HepG2 (cell line): Measurements from ENCODE around the gene SRGAP3. TPM values are rescaled to one million over a fixed set of nuclear protein-coding genes. Genes with fewer than 3 reads are reported as not detected.

Experiments
- ATAC-seq: fragments of 200-7000 bp; cut with Tn5 transposase; 3 replicates; pipeline ENCODE4 v1.9.1; 2020; ENCODE audit warnings: mild to moderate bottlenecking, moderate library complexity
- BruUV-seq: library from RNA; stranded (reverse); fragments of 400-500 nt; replicated peaks from 2 replicates; lab custom pipeline; 2021; lab: Mats Ljungman, UMichigan
- CTCF ChIA-PET: fragments of 300-600 bp; formaldehyde crosslinking; extraction: SDS; loops from one replicate; lab custom pipeline; 2021; ENCODE audit warnings: low total read pairs, inconsistent platforms, low intra/inter-chr PET ratio; lab: Yijun Ruan, JAX
- POLR2A ChIA-PET: fragments of 350-600 bp; sonication (Branson Sonifier 250); formaldehyde crosslinking; loops from one replicate; lab custom pipeline; 2020; ENCODE audit warnings: antibody characterized with exemption, inconsistent platforms; lab: Yijun Ruan, JAX
- DNase-seq: peaks from one replicate; pipeline ENCODE4 v3.0.0-alpha.2; 2015; ENCODE audit warnings: low spot score
- FAIRE-seq: peaks from 3 replicates; lab custom pipeline; 2011; peaks lifted over from hg19 to GRCh38; lab: Jason Lieb, UNC
- H2AFZ ChIP-seq: one replicate; pipeline ENCODE4 v1.6.1; 2011; ENCODE audit warnings: low read length, inconsistent platforms
- H3K27ac ChIP-seq: fragments of 300-600 bp; 3 replicates; pipeline ENCODE4 v1.8.0; 2011; ENCODE audit warnings: mixed run types, mild to moderate bottlenecking, mixed read lengths, low read length, inconsistent platforms; ENCODE audit not compliant: insufficient read depth; ENCODE audit errors: extremely low read length
- H3K27me3 ChIP-seq, 2 experiments: fragments of 200-600 bp in 1 of 2; 2 replicates in 1 of 2; 3 replicates in 1 of 2; pipeline versions ENCODE4 v1.6.0 to v1.8.0; 2011; ENCODE audit warnings: low read length in 2 of 2, mild to moderate bottlenecking in 2 of 2, moderate library complexity in 2 of 2, inconsistent platforms in 1 of 2; ENCODE audit not compliant: insufficient read depth in 2 of 2, control insufficient read depth in 1 of 2
- H3K36me3 ChIP-seq, 2 experiments: fragments of 200-600 bp in 1 of 2; replicated peaks in 1 of 2; 2 replicates in 1 of 2; 3 replicates in 1 of 2; pipeline versions ENCODE4 v1.5.1 to v1.8.0; 2011; ENCODE audit warnings: low read length in 2 of 2, inconsistent platforms in 1 of 2; ENCODE audit not compliant: insufficient read depth in 2 of 2, control insufficient read depth in 1 of 2
- H3K4me1 ChIP-seq: 2 replicates; pipeline ENCODE4 v1.5.1; 2012; ENCODE audit warnings: low read length, inconsistent platforms; ENCODE audit not compliant: insufficient read depth
- H3K4me2 ChIP-seq: 2 replicates; pipeline ENCODE4 v1.6.0; 2011; ENCODE audit warnings: low read depth, low read length, inconsistent platforms
- H3K4me3 ChIP-seq, 3 experiments: fragments of 200-600 bp in 1 of 3; sonication (generic), shearing (Covaris generic) in 1 of 3; replicated peaks in 1 of 3; 2 replicates each; pipeline ENCODE4 v1.5.1; 2011 to 2016; ENCODE audit warnings: low read length in 3 of 3, inconsistent platforms in 2 of 3, low read depth in 2 of 3, mild to moderate bottlenecking in 2 of 3, control low read depth in 1 of 3, mixed read lengths in 1 of 3; ENCODE audit not compliant: insufficient read depth in 1 of 3
- H3K79me2 ChIP-seq: one replicate; pipeline ENCODE4 v1.6.1; 2011; ENCODE audit warnings: low read length, inconsistent platforms; ENCODE audit not compliant: insufficient read depth
- H3K9ac ChIP-seq: 2 replicates; pipeline ENCODE4 v1.6.0; 2011; ENCODE audit warnings: mild to moderate bottlenecking, low read depth, low read length, inconsistent platforms; ENCODE audit not compliant: insufficient read depth
- H3K9me3 ChIP-seq: 2 replicates; pipeline ENCODE4 v1.5.1; 2012; ENCODE audit warnings: mild to moderate bottlenecking, low read length
- H4K20me1 ChIP-seq: 2 replicates; pipeline ENCODE4 v1.6.0; 2011; ENCODE audit warnings: inconsistent platforms, mild to moderate bottlenecking, low read length, moderate library complexity; ENCODE audit not compliant: insufficient read depth
- AGO1 ChIP-seq: fragments of 200-400 bp; formaldehyde crosslinking; IDR thresholded peaks from 2 replicates; pipeline ENCODE4 v1.6.1; 2017; ENCODE audit warnings: mild to moderate bottlenecking, low read depth, low read length, moderate library complexity; ENCODE audit not compliant: poor library complexity, severe bottlenecking
- CHD2 ChIP-seq: IDR thresholded peaks from 2 replicates; pipeline ENCODE4 v1.6.1; 2011; ENCODE audit warnings: low read depth, low read length, improper control_type of control experiment
- IKZF1 ChIP-seq: fragments of 450-650 bp; IDR thresholded peaks from 2 replicates; pipeline ENCODE4 v1.7.1; 2016
- KAT7 ChIP-seq: IDR thresholded peaks from 2 replicates; pipeline ENCODE4 v1.6.1; 2018; ENCODE audit warnings: borderline replicate concordance, missing compliant biosample characterization
- MAFF ChIP-seq: IDR thresholded peaks from 2 replicates; pipeline ENCODE4 v1.6.1; 2011; ENCODE audit warnings: low read depth, low read length, improper control_type of control experiment
- NFE2L2 ChIP-seq: fragments of 150-350 bp; IDR thresholded peaks from 2 replicates; pipeline ENCODE4 v1.6.1; 2014; ENCODE audit warnings: low read length
- PPARG ChIP-seq: conservative IDR thresholded peaks from 2 replicates; pipeline ENCODE4 v1.6.1; 2016; ENCODE audit warnings: missing biosample characterization, missing genetic modification reagents
- RAD21 ChIP-seq: fragments of 450-650 bp; formaldehyde crosslinking; IDR thresholded peaks from 2 replicates; pipeline ENCODE4 v1.5.0; 2020; ENCODE audit warnings: mild to moderate bottlenecking
- RBM22 ChIP-seq: fragments of 200-400 bp; formaldehyde crosslinking; optimal IDR thresholded peaks from 2 replicates; pipeline ENCODE3; 2017; ENCODE audit warnings: mild to moderate bottlenecking, low read length, moderate library complexity
- RNF219 ChIP-seq: sonication (generic); formaldehyde crosslinking; IDR thresholded peaks from 2 replicates; pipeline ENCODE4 v1.5.0; 2020; ENCODE audit warnings: mild to moderate bottlenecking, missing genetic modification reagents
- SRY ChIP-seq: sonication (generic); formaldehyde crosslinking; IDR thresholded peaks from 2 replicates; pipeline ENCODE4 v1.8.0; 2022; ENCODE audit warnings: mild to moderate bottlenecking, missing genetic modification reagents
- TGIF2 ChIP-seq: IDR thresholded peaks from 2 replicates; pipeline ENCODE4 v1.6.1; 2016; ENCODE audit warnings: control low read depth, missing compliant biosample characterization
- ZBTB10 ChIP-seq: sonication (generic); formaldehyde crosslinking; IDR thresholded peaks from 2 replicates; pipeline ENCODE4 v1.4.0; 2020; ENCODE audit warnings: missing genetic modification reagents, borderline replicate concordance
- ZBTB8A ChIP-seq: sonication (generic); formaldehyde crosslinking; IDR thresholded peaks from 2 replicates; pipeline ENCODE4 v1.4.0; 2020; ENCODE audit warnings: mild to moderate bottlenecking, low read depth, missing genetic modification reagents, borderline replicate concordance
- ZMYM4 ChIP-seq: sonication (generic); formaldehyde crosslinking; IDR thresholded peaks from 2 replicates; pipeline ENCODE4 v1.8.1; 2023; ENCODE audit warnings: mild to moderate bottlenecking, missing genetic modification reagents
- ZNF354B ChIP-seq: sonication (generic); formaldehyde crosslinking; IDR thresholded peaks from 2 replicates; pipeline ENCODE4 v1.8.0; 2022; ENCODE audit warnings: mild to moderate bottlenecking, missing genetic modification reagents
- ZNF883 ChIP-seq: sonication (generic); formaldehyde crosslinking; IDR thresholded peaks from 2 replicates; pipeline ENCODE4 v1.5.1; 2020; ENCODE audit warnings: mild to moderate bottlenecking, missing genetic modification reagents; ENCODE audit errors: not compliant biosample characterization
- WGBS: methylation state at CpG from one replicate; pipeline ENCODE4 v1.1.6; 2017; ENCODE audit warnings: low lambda C conversion rate; 5-methylcytosine and 5-hydroxymethylcytosine counted together
- in situ Hi-C: cut with HindIII; loops from 2 replicates; pipeline ENCODE4 v1.10.0; 2017; ENCODE audit warnings: low pct_unique_long_range_greater_than_20kb; ENCODE audit not compliant: extremely low pct_ligation_motif_present
- intact Hi-C: fragments of 100-400 bp; cut with micrococcal nuclease; formaldehyde crosslinking; loops from one replicate; pipeline ENCODE4 v1.10.0; 2022; ENCODE audit not compliant: unreplicated experiment
- polyA plus RNA-seq, 8 experiments: library from polyadenylated mRNA; depleted of rRNA in 3 of 8; stranded (reverse) in 7 of 8; unstranded in 1 of 8; fragments of >200 nt; fragmentation: Illumina TruSeq in 4 of 8; extraction: Trizol in 4 of 8; gene quantifications; 2 replicates each; pipeline versions ENCODE4 v1.2.1 to v1.2.3, GENCODE V29; 2011 to 2016; ENCODE audit warnings: low read depth in 4 of 8, missing spikeins in 1 of 8, mixed read lengths in 1 of 8; ENCODE audit not compliant: insufficient read depth in 1 of 8
- total RNA-seq, 5 experiments: library from RNA; depleted of rRNA; stranded (reverse); fragments of >200 nt; fragmentation: Illumina TruSeq; extraction: Trizol; gene quantifications; 2 replicates each; pipeline ENCODE4 v1.2.3, GENCODE V29; 2016; ENCODE audit warnings: low read depth in 1 of 5
- TF ChIP-seq, protein P1 (sequence below): sonication (generic); formaldehyde crosslinking; IDR thresholded peaks from 2 replicates; pipeline ENCODE4 v1.5.0; 2020; ENCODE audit warnings: mild to moderate bottlenecking, low read depth, missing genetic modification reagents, borderline replicate concordance
- TF ChIP-seq, protein P2 (sequence below): sonication (generic); formaldehyde crosslinking; IDR thresholded peaks from 2 replicates; pipeline ENCODE4 v1.8.0; 2022; ENCODE audit warnings: mild to moderate bottlenecking, missing genetic modification reagents, moderate library complexity

Gene SRGAP3
- total and polyA plus RNA-seq, 2 of the 13 experiments (the other 11 are each of a cell fraction or from before 2014, with no cell fraction given), result 1.2 to 1.4 TPM

GRCh38 chr3:9041626-9042025 is 207.8 kb downstream of the SRGAP3 start:
- WGBS, result 63% methylated on average over 12 of the region's 12 CpGs
- in situ Hi-C loops, result no loop called here
- TF ChIP-seq IKZF1, result no peak
- TF ChIP-seq MAFF, result no peak
- TF ChIP-seq AGO1, result no peak
- no peak for TF ChIP-seq PPARG (CRISPR knock-in tag)
- TF ChIP-seq, protein P1, sequence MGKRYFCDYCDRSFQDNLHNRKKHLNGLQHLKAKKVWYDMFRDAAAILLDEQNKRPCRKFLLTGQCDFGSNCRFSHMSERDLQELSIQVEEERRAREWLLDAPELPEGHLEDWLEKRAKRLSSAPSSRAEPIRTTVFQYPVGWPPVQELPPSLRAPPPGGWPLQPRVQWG (CRISPR knock-in tag), result no peak
- no peak for TF ChIP-seq RNF219
- no peak for TF ChIP-seq SRY
- no peak for TF ChIP-seq ZNF883 (CRISPR knock-in tag)
- no peak for TF ChIP-seq RBM22
- TF ChIP-seq, protein P2, sequence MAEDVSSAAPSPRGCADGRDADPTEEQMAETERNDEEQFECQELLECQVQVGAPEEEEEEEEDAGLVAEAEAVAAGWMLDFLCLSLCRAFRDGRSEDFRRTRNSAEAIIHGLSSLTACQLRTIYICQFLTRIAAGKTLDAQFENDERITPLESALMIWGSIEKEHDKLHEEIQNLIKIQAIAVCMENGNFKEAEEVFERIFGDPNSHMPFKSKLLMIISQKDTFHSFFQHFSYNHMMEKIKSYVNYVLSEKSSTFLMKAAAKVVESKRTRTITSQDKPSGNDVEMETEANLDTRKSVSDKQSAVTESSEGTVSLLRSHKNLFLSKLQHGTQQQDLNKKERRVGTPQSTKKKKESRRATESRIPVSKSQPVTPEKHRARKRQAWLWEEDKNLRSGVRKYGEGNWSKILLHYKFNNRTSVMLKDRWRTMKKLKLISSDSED (CRISPR knock-in tag), result no peak
- no peak for TF ChIP-seq ZBTB10
- TF ChIP-seq TGIF2 (CRISPR knock-in tag), result no peak
- TF ChIP-seq KAT7 (CRISPR knock-in tag), result no peak
- TF ChIP-seq NFE2L2, result no peak
- TF ChIP-seq CHD2, result no peak
- no peak for TF ChIP-seq RAD21 (CRISPR knock-in tag)
- TF ChIP-seq ZNF354B, result no peak
- no peak for TF ChIP-seq ZMYM4 (CRISPR knock-in tag)
- TF ChIP-seq ZBTB8A (CRISPR knock-in tag), result no peak
- TF ChIP-seq, all 625 proteins: peak for 0
- no peak for ATAC-seq
- Histone ChIP-seq H3K79me2 (no peaks in the 10 kb centered on the region), H3K27ac (no peak overlapping the region), H4K20me1 (no peaks in the 10 kb centered on the region), H3K4me3 (no peak overlapping the region), H3K27me3 (peaks cover 0 to 4% of the 10 kb centered on the region in 2 experiments; a peak in 1 of 5 replicates), H2AFZ (no peak overlapping the region), H3K9ac (no peak overlapping the region), H3K36me3 (no peaks in the 10 kb centered on the region), H3K4me2 (no peak overlapping the region), H3K4me1 (no peaks in the 10 kb centered on the region), H3K9me3 (no peaks in the 10 kb centered on the region)
- DNase-seq, result no peak
- no peak for FAIRE-seq
- BruUV-seq, result no TSS peak
- intact Hi-C loops, result no loop called here
- POLR2A ChIA-PET, result no interaction called here
- CTCF ChIA-PET, result no interaction called here
